ENCODE measurements around the gene STAMBP.
"Not testable (repeated sequence)": the region's sequence is repeated elsewhere in the genome, so short reads cannot be mapped to it uniquely, and the experiment has no call there.

Gene STAMBP

GRCh38 chr2:73888388-73888787 lies 59.6 kb downstream of the STAMBP start:
- DNase-seq, result no peak

GRCh38 chr2:73889206-73889605 lies 60.4 kb downstream of the STAMBP start:
- DNase-seq, result no peak

GRCh38 chr2:73890301-73891092 lies 61.7 kb downstream of the STAMBP start:
- no peak for DNase-seq

- DNase-seq, result no peak
These were observed 62.6 kb downstream of the STAMBP start for GRCh38 chr2:73891276-73891901.

- no peak for DNase-seq
These were observed 64.0 kb downstream of the STAMBP start, which contains the start of gene ACTG2 for GRCh38 chr2:73892631-73893329. TSS of gene ACTG2 (plus strand) at chr2:73893008. CDS start at chr2:73901312, 8,304 bp downstream.

GRCh38 chr2:73893764-73894474 lies 65.2 kb downstream of the STAMBP start:
- DNase-seq, result no peak

GRCh38 chr2:73894475-73894850 lies 65.7 kb downstream of the STAMBP start:
- no peak for DNase-seq

- no peak for DNase-seq
These were observed 66.1 kb downstream of the STAMBP start for GRCh38 chr2:73894877-73895276.

GRCh38 chr2:73895473-73895872 lies 66.7 kb downstream of the STAMBP start:
- DNase-seq, result no peak

GRCh38 chr2:73896362-73897239 lies 67.8 kb downstream of the STAMBP start:
- DNase-seq, result no peak

- DNase-seq, result no peak
These were observed 68.5 kb downstream of the STAMBP start for GRCh38 chr2:73897240-73897583.

GRCh38 chr2:73897934-73898333 lies 69.2 kb downstream of the STAMBP start:
- no peak for DNase-seq

GRCh38 chr2:73899801-73900336 lies 71.1 kb downstream of the STAMBP start:
- no peak for DNase-seq

- DNase-seq, result no peak
These were observed 72.4 kb downstream of the STAMBP start for GRCh38 chr2:73901143-73901542.

- no peak for DNase-seq
These were observed 73.5 kb downstream of the STAMBP start for GRCh38 chr2:73902284-73902683.

GRCh38 chr2:73903313-73903712 lies 74.6 kb downstream of the STAMBP start:
- DNase-seq, result no peak

- not testable (repeated sequence) for DNase-seq
These were observed 75.3 kb downstream of the STAMBP start for GRCh38 chr2:73903949-73904613.

- no peak for DNase-seq
These were observed 76.2 kb downstream of the STAMBP start for GRCh38 chr2:73904952-73905351.

GRCh38 chr2:73906847-73907505 lies 78.2 kb downstream of the STAMBP start:
- DNase-seq, result no peak

- DNase-seq, result peak; percentile 44
These were observed 79.2 kb downstream of the STAMBP start for GRCh38 chr2:73907840-73908452.

Data from RPMI8226 (cell line).